H1 (cell line): ENCODE results near the gene C19orf47. TPM values are rescaled to one million over a fixed set of nuclear protein-coding genes. Genes with fewer than 3 reads are reported as not detected.

Source experiments
- CTCF ChIA-PET: fragments of 300-600 bp; sonication (Branson Sonifier 250); formaldehyde crosslinking; loops from one replicate; lab custom pipeline; 2021; ENCODE audit not compliant: partially characterized antibody; lab: Charles Lee
- POLR2A ChIA-PET: fragments of 300-600 bp; sonication (Branson Sonifier 250); formaldehyde crosslinking; loops from one replicate; lab custom pipeline; 2021; ENCODE audit warnings: inconsistent platforms; ENCODE audit not compliant: partially characterized antibody; lab: Charles Lee
- DNase-seq, 2 experiments: peaks; one replicate each; pipeline versions ENCODE4 v3.0.0 to v3.0.0-alpha.2; 2010 to 2022; ENCODE audit warnings: low spot score in 2 of 2, low read depth in 1 of 2, mixed read lengths in 1 of 2
- FAIRE-seq: peaks from 2 replicates; lab custom pipeline; 2011; peaks lifted over from hg19 to GRCh38; lab: Jason Lieb, UNC
- H2AFZ ChIP-seq: 2 replicates; pipeline ENCODE4 v1.8.1; 2012; ENCODE audit warnings: low read length, inconsistent platforms
- H2AK5ac ChIP-seq: 2 replicates; pipeline ENCODE4 v1.6.1; 2013; ENCODE audit warnings: low read depth, low read length
- H2BK120ac ChIP-seq: replicated peaks from 2 replicates; pipeline ENCODE3; 2013; ENCODE audit warnings: low read depth, low read length, inconsistent platforms
- H2BK12ac ChIP-seq: 2 replicates; pipeline ENCODE4 v1.6.1; 2013; ENCODE audit warnings: low read depth, low read length
- H2BK15ac ChIP-seq: 2 replicates; pipeline ENCODE4 v1.6.1; 2013; ENCODE audit warnings: low read length
- H2BK20ac ChIP-seq: 2 replicates; pipeline ENCODE4 v1.6.1; 2013; ENCODE audit warnings: low read length
- H2BK5ac ChIP-seq: 2 replicates; pipeline ENCODE4 v1.6.1; 2013; ENCODE audit warnings: low read depth, low read length
- H3K14ac ChIP-seq: 2 replicates; pipeline ENCODE4 v1.6.1; 2013; ENCODE audit warnings: inconsistent platforms; ENCODE audit not compliant: insufficient read length
- H3K18ac ChIP-seq: 2 replicates; pipeline ENCODE4 v1.6.1; 2013; ENCODE audit warnings: low read length; ENCODE audit errors: extremely low read depth
- H3K23ac ChIP-seq: 2 replicates; pipeline ENCODE4 v1.6.1; 2013; ENCODE audit warnings: inconsistent platforms; ENCODE audit not compliant: insufficient read length
- H3K23me2 ChIP-seq: 2 replicates; pipeline ENCODE4 v1.6.1; 2013; ENCODE audit warnings: low read depth, low read length
- H3K27ac ChIP-seq: 2 replicates; pipeline ENCODE4 v1.6.1; 2011; ENCODE audit warnings: low read depth, low read length, inconsistent platforms
- H3K27me3 ChIP-seq, 4 experiments: replicated peaks in 1 of 4; 1 replicate in 1 of 4; 2 replicates in 3 of 4; pipeline versions ENCODE4 v1.6.1 to v1.8.1; 2011 to 2013; ENCODE audit warnings: low read length in 3 of 4, mild to moderate bottlenecking in 3 of 4, inconsistent platforms in 2 of 4, mixed read lengths in 2 of 4, moderate library complexity in 1 of 4; ENCODE audit not compliant: control insufficient read depth in 3 of 4, insufficient read depth in 3 of 4; ENCODE audit errors: extremely low read depth in 1 of 4
- H3K36me3 ChIP-seq, 4 experiments: 2 replicates each; pipeline versions ENCODE4 v1.6.1 to v1.8.1; 2011 to 2013; ENCODE audit warnings: mild to moderate bottlenecking in 4 of 4, low read length in 3 of 4, moderate library complexity in 2 of 4, control low read depth in 1 of 4, inconsistent platforms in 1 of 4; ENCODE audit not compliant: insufficient read depth in 4 of 4, control insufficient read depth in 2 of 4
- H3K4ac ChIP-seq: replicated peaks from 2 replicates; pipeline ENCODE3; 2013; ENCODE audit warnings: low read length, low read depth, mixed read lengths, inconsistent platforms; ENCODE audit not compliant: insufficient read length
- H3K4me1 ChIP-seq, 4 experiments: replicated peaks in 1 of 4; 1 replicate in 1 of 4; 2 replicates in 3 of 4; pipeline versions ENCODE4 v1.6.1 to v1.8.1; 2011 to 2013; ENCODE audit warnings: low read length in 3 of 4, inconsistent platforms in 2 of 4, mixed read lengths in 1 of 4; ENCODE audit not compliant: insufficient read depth in 4 of 4, control insufficient read depth in 3 of 4
- H3K4me2 ChIP-seq, 2 experiments: 2 replicates each; pipeline versions ENCODE4 v1.6.1 to v1.8.1; 2011 to 2013; ENCODE audit warnings: low read depth in 2 of 2, low read length in 2 of 2, control low read depth in 1 of 2, inconsistent platforms in 1 of 2, mild to moderate bottlenecking in 1 of 2; ENCODE audit not compliant: insufficient read depth in 1 of 2
- H3K4me3 ChIP-seq, 4 experiments: fragments of 200-600, 300-600 bp in 1 of 4; sonication (generic), shearing (Covaris generic), sonication (Bioruptor Twin) in 1 of 4; 2 replicates each; pipeline versions ENCODE4 v1.5.1 to v1.8.1; 2011 to 2016; ENCODE audit warnings: low read length in 4 of 4, low read depth in 3 of 4, control low read depth in 2 of 4, inconsistent platforms in 2 of 4, mild to moderate bottlenecking in 2 of 4, mixed read lengths in 1 of 4, moderate library complexity in 1 of 4; ENCODE audit not compliant: insufficient read depth in 2 of 4; ENCODE audit errors: extremely low read depth in 1 of 4
- H3K56ac ChIP-seq: replicated peaks from 2 replicates; pipeline ENCODE3; 2013; ENCODE audit warnings: low read depth, mild to moderate bottlenecking, mixed read lengths, low read length, inconsistent platforms; ENCODE audit not compliant: insufficient read length
- H3K79me1 ChIP-seq: 2 replicates; pipeline ENCODE4 v1.6.1; 2013; ENCODE audit warnings: low read depth, low read length, control low read depth
- H3K79me2 ChIP-seq, 2 experiments: 2 replicates each; pipeline versions ENCODE4 v1.6.1 to v1.8.1; 2012 to 2013; ENCODE audit warnings: low read length in 2 of 2, mild to moderate bottlenecking in 2 of 2, inconsistent platforms in 1 of 2; ENCODE audit not compliant: insufficient read depth in 2 of 2, control insufficient read depth in 1 of 2
- H3K9ac ChIP-seq, 4 experiments: replicated peaks in 1 of 4; 1 replicate in 1 of 4; 2 replicates in 3 of 4; pipeline versions ENCODE4 v1.6.1 to v1.8.1; 2011 to 2013; ENCODE audit warnings: low read depth in 3 of 4, low read length in 3 of 4, control low read depth in 2 of 4, mild to moderate bottlenecking in 2 of 4, moderate library complexity in 2 of 4, inconsistent platforms in 1 of 4; ENCODE audit errors: extremely low read depth in 1 of 4
- H3K9me3 ChIP-seq, 2 experiments: 2 replicates each; pipeline versions ENCODE4 v1.6.1 to v1.8.1; 2012 to 2013; ENCODE audit warnings: mild to moderate bottlenecking in 2 of 2, moderate library complexity in 2 of 2, control low read depth in 1 of 2, inconsistent platforms in 1 of 2, low read depth in 1 of 2, low read length in 1 of 2, mixed read lengths in 1 of 2; ENCODE audit not compliant: insufficient read depth in 2 of 2
- H4K20me1 ChIP-seq, 2 experiments: replicated peaks in 1 of 2; 2 replicates each; pipeline versions ENCODE3 to v1.8.1; 2011 to 2013; ENCODE audit warnings: inconsistent platforms in 2 of 2, low read length in 2 of 2, mild to moderate bottlenecking in 1 of 2; ENCODE audit not compliant: insufficient read depth in 2 of 2, control insufficient read depth in 1 of 2
- H4K5ac ChIP-seq: 2 replicates; pipeline ENCODE4 v1.6.1; 2013; ENCODE audit warnings: low read length, low read depth, mixed read lengths, inconsistent platforms; ENCODE audit not compliant: insufficient read length
- H4K8ac ChIP-seq: 2 replicates; pipeline ENCODE4 v1.8.0; 2013; ENCODE audit warnings: mild to moderate bottlenecking, moderate library complexity, low read length, inconsistent platforms; ENCODE audit not compliant: insufficient read depth; ENCODE audit errors: extremely low read depth
- H4K91ac ChIP-seq: replicated peaks from 2 replicates; pipeline ENCODE3; 2013; ENCODE audit warnings: low read length, mixed read lengths, inconsistent platforms; ENCODE audit not compliant: insufficient read length
- ASH2L ChIP-seq: fragments of 200-600, 300-600 bp; sonication (generic); IDR thresholded peaks from one replicate; pipeline ENCODE4 v1.7.1; 2017; ENCODE audit warnings: low read length
- CBX5 ChIP-seq: fragments of 300-800, 300-1000 bp; sonication (generic); IDR thresholded peaks from 2 replicates; pipeline ENCODE4 v1.7.1; 2016; ENCODE audit warnings: antibody characterized with exemption, low read length, low read depth
- EGR1 ChIP-seq: IDR thresholded peaks from 2 replicates; pipeline ENCODE4 v1.6.1; 2011; ENCODE audit warnings: low read depth, low read length, borderline replicate concordance
- EP300 ChIP-seq, 2 experiments: IDR thresholded peaks; 1 replicate in 1 of 2; 2 replicates in 1 of 2; pipeline ENCODE4 v1.6.1; 2011 to 2012; ENCODE audit warnings: low read depth in 2 of 2, low read length in 2 of 2, mild to moderate bottlenecking in 2 of 2, borderline replicate concordance in 1 of 2, inconsistent platforms in 1 of 2, moderate library complexity in 1 of 2
- POLR2A ChIP-seq, 2 experiments: IDR thresholded peaks; 1 replicate in 1 of 2; 2 replicates in 1 of 2; pipeline ENCODE4 v1.6.1; 2011; ENCODE audit warnings: low read depth in 2 of 2, low read length in 2 of 2, mild to moderate bottlenecking in 2 of 2; ENCODE audit errors: control extremely low read depth in 1 of 2
- RFX5 ChIP-seq: IDR thresholded peaks from 2 replicates; pipeline ENCODE4 v1.6.1; 2011; ENCODE audit warnings: low read depth, low read length, improper control_type of control experiment, borderline replicate concordance
- SAP30 ChIP-seq: fragments of 300-600 bp; sonication (generic); IDR thresholded peaks from 2 replicates; pipeline ENCODE4 v1.7.1; 2012; ENCODE audit warnings: low read length, moderate library complexity, mild to moderate bottlenecking, inconsistent platforms; ENCODE audit not compliant: insufficient read depth, insufficient replicate concordance
- SP1 ChIP-seq: IDR thresholded peaks from 2 replicates; pipeline ENCODE4 v1.6.1; 2011; ENCODE audit warnings: low read depth, low read length
- SP4 ChIP-seq: IDR thresholded peaks from 2 replicates; pipeline ENCODE4 v1.6.1; 2012; ENCODE audit warnings: low read length, inconsistent platforms
- SUZ12 ChIP-seq: fragments of 200-600 bp; sonication (generic); IDR thresholded peaks from 2 replicates; pipeline ENCODE4 v1.6.1; 2012; ENCODE audit warnings: mild to moderate bottlenecking, inconsistent platforms, low read length, moderate library complexity, mixed read lengths
- TAF1 ChIP-seq: IDR thresholded peaks from 2 replicates; pipeline ENCODE4 v1.6.1; 2011; ENCODE audit warnings: mild to moderate bottlenecking, low read depth, low read length
- TCF12 ChIP-seq: IDR thresholded peaks from 2 replicates; pipeline ENCODE4 v1.6.1; 2011; ENCODE audit warnings: low read depth, mild to moderate bottlenecking, low read length
- WGBS, 2 experiments: shearing (Covaris generic) in 1 of 2; methylation state at CpG; one replicate each; pipeline versions ENCODE4 v1.1.6 to v1.1.7; 2013 to 2015; ENCODE audit warnings: low lambda C conversion rate in 2 of 2, mixed read lengths in 2 of 2, inconsistent platforms in 1 of 2, low coverage in 1 of 2, missing lambda C conversion rate in 1 of 2; ENCODE audit not compliant: insufficient replicate concordance in 2 of 2, insufficient coverage in 1 of 2, insufficient read length in 1 of 2; ENCODE audit errors: extremely low coverage in 1 of 2, missing lambda C conversion rate in 1 of 2; 5-methylcytosine and 5-hydroxymethylcytosine counted together
- polyA plus RNA-seq, 7 experiments: library from polyadenylated mRNA; depleted of rRNA in 3 of 7; stranded (reverse) in 5 of 7; unstranded in 2 of 7; fragments of >200 nt in 5 of 7; fragments of 200-250 nt in 2 of 7; gene quantifications; 1 replicate in 5 of 7; 2 replicates in 1 of 7; 4 replicates in 1 of 7; pipeline versions ENCODE4 v1.2.1 to v1.2.3, GENCODE V29; 2011 to 2013; ENCODE audit warnings: missing spikeins in 2 of 7, mixed read lengths in 2 of 7
- total RNA-seq: library from RNA; stranded (reverse); fragmentation: NEBNext Ultra II Directional; extraction: Animal tissue kit (Norgen Biotek cat#: 25700); gene quantifications from 2 replicates; pipeline ENCODE4 v1.2.1, GENCODE V29; 2021

C19orf47 gene
- total and polyA plus RNA-seq, 2 of the 8 experiments (the other 6 are each of a cell fraction or from before 2014, with no cell fraction given) = 17.8 to 27.3 TPM

GRCh38 chr19:40335855-40336600, 12.2 kb downstream of the C19orf47 start:
- DNase-seq (no peak), FAIRE-seq (no peak)
- H3K9ac ChIP-seq = no peak overlapping the region

More at GRCh38 chr19:40335855-40336600, 12.2 kb downstream of the C19orf47 start:
- ChIA-PET CTCF (interaction anchor here (0.8 to 1.2 kb wide), 2 partner anchors 10 to 29 kb away, joined by 3 read pairs; no protein-coding TSS in a partner anchor), POLR2A (interaction anchor here (1.3 kb wide), 1 partner anchor 44 kb away, joined by 4 read pairs; no protein-coding TSS in a partner anchor)
- Histone ChIP-seq H3K23me2 (no peaks in the 10 kb centered on the region), H4K8ac (no peak overlapping the region), H3K9me3 (no peaks in the 10 kb centered on the region), H4K5ac (no peak overlapping the region), H3K4me2 (no peak overlapping the region), H3K56ac (no peak overlapping the region), H2BK12ac (no peak overlapping the region), H3K4me3 (no peak overlapping the region), H3K23ac (no peak overlapping the region), H2AK5ac (no peak overlapping the region), H2BK120ac (no peak overlapping the region), H3K4ac (no peak overlapping the region), H2BK20ac (no peak overlapping the region), H4K91ac (no peak overlapping the region), H2BK5ac (no peak overlapping the region), H4K20me1 (no peaks in the 10 kb centered on the region), H3K4me1 (no peaks in the 10 kb centered on the region), H3K79me2 (no peaks in the 10 kb centered on the region; a peak in 1 of 4 replicates), H3K27me3 (no peaks in the 10 kb centered on the region), H3K27ac (no peak overlapping the region), H3K14ac (no peak overlapping the region), H3K18ac (no peak overlapping the region), H2BK15ac (no peak overlapping the region), H2AFZ (no peak overlapping the region), H3K79me1 (no peaks in the 10 kb centered on the region), H3K36me3 (peaks cover 0 to 10% (median 5%) of the 10 kb centered on the region in 4 experiments; a peak in 7 of 8 replicates)
- WGBS, 2 experiments = 94% methylated on average over 15 of the region's 15 CpGs; no CpG with 5 or more reads in 1 of the 2 experiments
- TF ChIP-seq TCF12 (no peak), POLR2A (IDR thresholded peaks at IDR 0.05; ENCODE audit: control extremely low read depth in 1 of 2, low read depth in 2 of 2, low read length in 2 of 2) (no peak), EP300 (IDR thresholded peaks at IDR 0.05; ENCODE audit: borderline replicate concordance in 1 of 2, low read depth in 2 of 2, low read length in 2 of 2) (no peak), SAP30 (no peak), RFX5 (no peak), TAF1 (no peak), SP4 (no peak), EGR1 (no peak), CBX5 (no peak), SP1 (no peak), SUZ12 (no peak), ASH2L (no peak)
